HG03139 (cell line): Measurements from ENCODE around the gene TBC1D21.

ENCODE experiments used
- ATAC-seq: cut with Tn5 transposase; IDR thresholded peaks from one replicate; pipeline ENCODE4 v1.9.1; 2021; ENCODE audit not compliant: unreplicated experiment

TBC1D21 gene

DNA sequence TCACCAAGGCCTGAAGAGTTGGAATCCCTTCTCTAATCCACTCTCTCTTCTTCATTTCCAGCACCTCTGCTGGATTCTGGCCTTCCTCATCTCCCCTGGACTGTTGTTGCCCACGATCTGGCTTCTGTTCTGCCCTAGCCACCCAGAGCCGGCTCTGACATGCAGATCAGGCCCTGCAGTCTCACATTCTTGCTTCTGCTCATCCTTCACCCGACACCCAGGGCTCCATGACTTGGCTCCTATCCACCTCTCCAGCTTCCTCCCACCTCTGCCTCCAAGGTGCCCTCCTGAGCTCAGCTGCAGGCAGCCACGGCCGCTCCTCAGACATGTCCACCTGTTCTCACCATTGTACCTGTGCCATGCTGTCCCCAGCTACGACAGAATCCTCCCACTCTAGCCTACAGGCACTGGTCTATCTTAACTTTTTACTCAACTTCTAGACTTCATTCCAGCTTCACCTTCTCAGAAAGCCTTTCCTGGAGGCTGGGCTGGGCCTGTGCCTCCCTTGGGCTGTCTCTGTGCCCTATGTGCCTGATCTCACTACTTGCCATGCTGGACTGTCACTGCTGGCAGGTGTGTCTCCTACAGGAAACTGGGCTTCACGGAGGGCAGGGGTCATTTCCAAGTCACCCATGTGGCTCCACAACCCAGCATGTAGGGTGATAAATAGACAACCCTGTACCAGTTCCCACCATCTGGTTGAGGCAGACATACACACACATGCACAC lies 16.0 kb upstream of the TBC1D21 start:
- no peak for ATAC-seq

DNA sequence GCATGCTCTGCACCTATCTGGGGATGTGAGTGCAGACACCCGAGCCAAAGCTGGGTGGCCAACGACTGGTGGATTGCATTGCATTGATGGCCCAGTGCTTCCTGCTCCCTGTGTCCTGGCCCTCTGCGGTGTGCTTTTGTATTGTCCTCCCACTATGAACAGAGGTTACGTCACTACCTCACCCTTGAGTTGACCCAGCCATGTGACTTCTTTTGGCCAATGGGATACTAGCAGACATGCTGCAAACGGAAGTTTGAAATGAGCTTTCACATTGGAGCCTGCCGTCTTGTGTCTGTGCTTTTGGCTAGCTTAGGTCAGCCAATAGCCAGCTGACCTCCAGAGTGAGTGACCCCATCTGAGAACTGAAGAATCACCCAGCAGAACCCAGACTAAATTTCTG lies 15.3 kb upstream of the TBC1D21 start:
- ATAC-seq: no peak

DNA sequence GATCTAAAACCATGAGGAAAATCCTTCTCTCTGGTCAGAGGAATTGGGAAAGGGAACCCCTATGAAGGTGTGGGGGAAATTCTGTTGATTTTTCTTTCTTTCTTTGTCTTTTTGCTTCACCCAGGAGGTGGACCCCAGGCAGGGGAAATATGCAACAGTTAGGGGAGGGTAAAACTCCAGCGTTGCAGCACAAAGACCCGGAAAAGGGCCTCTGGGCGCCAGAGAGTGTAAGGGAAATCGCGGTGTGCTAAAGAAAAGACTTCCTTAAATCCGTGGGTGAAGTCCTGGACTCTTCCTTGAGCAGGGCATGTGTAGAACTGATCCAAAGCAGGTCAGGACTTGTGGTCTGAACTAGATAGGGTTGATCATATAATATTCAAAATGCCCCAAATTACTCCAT lies 11.1 kb upstream of the TBC1D21 start:
- ATAC-seq: no peak

DNA sequence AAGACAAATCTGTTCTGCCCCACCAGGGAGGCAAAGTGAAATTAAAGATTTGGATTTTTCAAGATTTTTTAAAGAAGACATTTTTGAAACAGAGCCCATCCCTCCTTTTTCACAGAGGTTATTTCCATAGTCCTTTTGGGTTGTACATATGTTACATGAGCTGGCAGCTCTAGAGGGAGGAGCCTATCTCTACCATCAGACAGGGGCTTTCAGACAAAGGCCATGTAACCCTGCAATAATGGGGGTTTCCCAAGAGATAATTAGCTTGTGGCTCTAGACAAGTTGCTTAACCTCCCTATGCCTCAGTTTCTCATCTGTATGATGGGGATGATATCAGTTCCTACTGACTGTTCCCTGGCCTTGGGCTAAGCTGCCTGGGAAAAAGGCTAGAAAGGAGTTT lies 8.0 kb upstream of the TBC1D21 start:
- no peak for ATAC-seq

DNA sequence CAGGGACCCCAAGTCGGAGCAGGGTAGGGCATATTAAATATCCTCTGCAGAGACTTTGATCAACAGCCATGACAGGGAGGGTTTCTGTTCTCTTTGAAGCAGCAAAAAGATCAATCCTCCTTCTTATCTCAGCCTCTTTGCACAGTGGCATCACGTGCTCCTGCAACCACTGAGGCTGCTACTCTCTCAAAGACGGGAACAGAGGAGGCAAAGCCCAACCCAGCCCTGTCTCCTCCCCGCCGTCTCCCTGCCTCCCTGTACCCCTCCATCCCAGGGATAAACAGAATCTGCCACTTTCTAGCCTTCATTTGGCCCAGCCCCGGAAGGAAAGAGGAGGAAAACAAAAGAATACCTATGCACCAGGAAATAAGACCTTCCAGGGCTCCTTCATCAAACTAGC lies 7.5 kb upstream of the TBC1D21 start:
- no peak for ATAC-seq

DNA sequence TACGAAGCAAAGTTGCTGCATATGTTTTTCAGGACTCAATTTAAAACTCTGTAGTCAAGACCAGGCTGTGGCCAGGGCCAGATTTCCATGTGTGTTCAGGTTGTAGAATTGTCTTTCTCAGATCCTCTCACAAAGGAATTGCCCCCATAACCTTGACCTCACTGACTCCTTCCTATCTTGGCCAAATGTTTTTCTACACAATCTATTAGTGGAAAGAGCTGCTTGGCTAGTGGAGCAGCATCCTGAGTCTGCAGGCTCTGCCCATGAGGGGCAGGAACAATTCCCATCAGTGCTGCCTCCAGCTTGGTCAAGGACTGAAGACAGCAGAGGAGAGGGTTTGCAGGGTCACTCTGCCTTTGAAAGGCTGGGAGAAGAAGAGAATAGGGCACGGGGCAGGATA lies 6.9 kb upstream of the TBC1D21 start:
- ATAC-seq: no peak

DNA sequence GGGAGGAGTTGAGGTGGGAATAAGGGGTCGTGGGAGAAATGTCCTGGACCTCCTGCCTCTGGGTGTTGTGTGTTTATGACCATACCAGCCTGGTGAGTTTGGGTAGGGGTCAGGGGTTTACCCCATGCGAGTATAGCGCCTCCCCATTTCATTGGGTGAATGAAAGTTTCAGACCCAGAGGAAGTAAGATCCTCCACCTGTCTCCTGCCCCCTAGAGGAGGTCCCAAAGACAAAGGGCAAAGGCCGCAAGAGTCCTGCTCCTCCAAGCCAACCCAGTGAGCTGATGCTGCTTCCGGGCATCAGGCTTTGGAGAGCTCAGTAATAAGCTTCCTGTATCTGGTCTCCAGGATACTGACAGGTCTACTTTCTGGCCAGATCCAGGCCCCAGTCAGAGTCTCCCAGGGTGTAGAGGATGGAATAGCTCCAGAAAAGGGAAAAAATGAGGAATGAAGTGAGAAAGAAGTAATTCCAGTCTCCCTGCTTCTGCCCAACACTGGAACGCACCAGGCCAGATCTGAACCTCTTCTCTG lies 6.4 kb upstream of the TBC1D21 start:
- ATAC-seq: no peak

DNA sequence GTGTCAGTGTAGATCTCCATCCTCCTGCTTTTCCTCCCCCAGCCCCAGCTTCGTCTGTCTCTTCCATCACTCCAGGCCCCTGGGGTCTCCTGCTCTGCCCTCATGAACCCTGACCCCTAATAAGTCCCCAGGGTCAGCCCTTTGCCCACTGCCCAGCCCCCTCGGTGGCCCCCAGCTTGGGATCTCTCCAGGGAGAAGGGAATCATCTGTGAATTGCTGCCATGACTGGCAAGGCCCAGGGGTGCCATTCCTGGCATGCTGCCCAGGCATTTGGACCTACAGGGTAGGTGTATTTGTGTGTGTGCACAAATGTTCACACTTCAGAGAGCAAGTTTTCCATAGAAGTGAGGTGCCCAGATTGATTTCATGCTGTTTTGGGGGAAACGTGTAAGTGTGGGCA lies 5.9 kb upstream of the TBC1D21 start:
- ATAC-seq: no peak

DNA sequence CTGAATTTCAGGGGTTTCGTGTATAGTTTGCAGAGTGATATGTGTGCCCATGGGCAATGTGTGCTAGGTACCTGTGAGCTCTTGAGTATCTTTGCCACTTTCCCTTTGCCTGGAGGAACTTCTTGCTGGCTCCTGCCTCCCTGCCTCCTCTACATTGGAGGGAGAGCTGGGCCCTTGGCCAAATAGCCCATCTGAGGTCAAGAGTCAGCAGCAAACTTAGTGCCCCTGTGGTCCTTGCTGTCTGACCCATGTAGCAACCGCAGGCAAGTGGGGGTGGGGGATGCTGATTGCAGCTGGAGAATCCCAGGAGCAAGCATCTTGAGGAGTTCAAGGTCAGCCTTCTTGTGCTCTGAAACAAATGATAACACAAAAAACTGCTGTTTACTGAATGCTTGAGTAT lies 5.4 kb upstream of the TBC1D21 start:
- ATAC-seq: no peak

DNA sequence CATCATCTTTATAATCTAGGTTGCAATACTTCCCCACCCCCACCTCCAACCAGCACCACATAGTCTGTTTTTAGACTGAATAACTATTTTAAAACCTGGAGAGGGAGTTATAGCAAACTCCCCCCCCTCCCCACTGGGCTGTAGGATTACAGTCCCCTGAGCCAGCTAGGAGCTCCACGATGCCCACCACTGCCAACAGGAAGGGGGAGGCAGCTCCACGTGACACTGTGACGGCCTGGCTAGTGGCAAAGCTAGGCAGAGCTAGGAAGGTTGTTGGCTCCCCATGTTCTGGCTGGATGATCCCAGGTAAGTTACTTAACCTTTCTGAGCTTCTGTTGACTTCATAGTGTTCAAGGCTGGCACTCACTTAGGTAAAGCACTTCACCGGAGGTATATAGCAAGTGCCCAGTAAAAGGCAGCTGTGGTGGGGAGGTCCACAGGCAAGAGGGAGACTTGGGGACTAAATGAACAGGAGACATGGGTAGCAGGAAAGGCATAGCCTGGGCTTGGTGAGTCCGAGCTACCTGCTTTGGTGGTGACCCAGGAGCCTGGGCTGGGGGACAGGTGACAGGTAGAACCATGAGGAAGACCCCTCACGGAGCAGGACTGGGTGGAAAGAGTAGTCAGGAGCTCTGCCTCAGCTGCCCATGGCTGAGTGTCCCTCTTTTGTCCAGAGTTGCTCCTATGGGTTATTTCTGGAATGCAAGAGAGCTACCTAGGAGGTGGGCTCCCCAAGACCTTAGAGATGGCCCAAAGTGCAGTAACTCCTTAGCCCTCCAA lies 4.0 kb upstream of the TBC1D21 start:
- ATAC-seq: no peak

DNA sequence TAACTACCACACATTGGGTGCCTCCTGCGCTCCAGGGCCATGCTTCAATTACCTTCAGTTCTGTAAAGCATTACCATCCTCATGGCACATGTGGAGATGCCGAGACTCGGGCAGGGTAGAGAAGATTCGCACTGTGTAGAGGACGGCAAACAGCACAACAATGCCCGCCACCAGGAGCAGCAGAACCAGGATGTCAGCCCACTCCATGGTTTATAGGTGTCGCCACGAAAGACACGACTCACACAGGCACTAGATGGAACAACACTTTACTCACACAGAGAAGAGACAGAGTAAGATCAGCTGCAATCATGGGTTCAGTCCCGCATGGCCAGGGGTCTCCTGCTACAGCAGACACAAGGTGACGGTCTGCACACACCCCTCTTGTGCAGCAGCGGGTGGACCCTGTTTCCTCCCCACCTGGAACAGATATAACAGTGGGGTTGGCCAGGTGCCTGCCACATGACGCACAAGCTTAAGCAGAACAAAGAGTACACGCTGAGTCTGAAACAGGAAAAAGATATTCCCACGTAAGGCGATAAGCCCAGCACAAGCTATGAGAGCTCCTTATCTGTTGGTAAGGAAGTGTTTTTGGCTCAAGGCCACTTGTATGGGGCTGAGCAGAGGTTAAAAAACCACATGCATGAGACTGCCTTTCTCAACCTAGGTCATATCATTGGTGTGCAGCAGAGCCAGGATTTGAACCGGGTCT lies 2.5 kb upstream of the TBC1D21 start:
- ATAC-seq: no peak

DNA sequence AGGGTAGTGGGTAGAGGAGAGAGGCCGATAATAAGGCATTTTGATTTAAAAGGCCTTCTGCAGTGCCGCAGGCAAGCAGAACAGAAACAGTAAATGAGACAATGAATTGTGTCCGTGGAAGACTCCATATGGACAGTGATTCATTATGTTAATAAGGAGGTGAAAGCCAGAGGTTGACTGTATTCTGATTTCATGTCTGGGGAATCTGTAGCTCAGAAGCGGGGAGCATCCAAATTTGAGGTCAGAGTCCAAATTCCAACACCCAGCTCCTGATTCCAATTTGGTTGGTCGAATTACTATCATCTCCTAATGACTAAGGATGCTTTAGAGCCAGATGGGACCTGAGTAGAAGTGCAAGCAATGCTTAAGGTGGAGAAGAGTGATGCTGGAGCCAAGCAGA lies 1.0 kb upstream of the TBC1D21 start:
- no peak for ATAC-seq

DNA sequence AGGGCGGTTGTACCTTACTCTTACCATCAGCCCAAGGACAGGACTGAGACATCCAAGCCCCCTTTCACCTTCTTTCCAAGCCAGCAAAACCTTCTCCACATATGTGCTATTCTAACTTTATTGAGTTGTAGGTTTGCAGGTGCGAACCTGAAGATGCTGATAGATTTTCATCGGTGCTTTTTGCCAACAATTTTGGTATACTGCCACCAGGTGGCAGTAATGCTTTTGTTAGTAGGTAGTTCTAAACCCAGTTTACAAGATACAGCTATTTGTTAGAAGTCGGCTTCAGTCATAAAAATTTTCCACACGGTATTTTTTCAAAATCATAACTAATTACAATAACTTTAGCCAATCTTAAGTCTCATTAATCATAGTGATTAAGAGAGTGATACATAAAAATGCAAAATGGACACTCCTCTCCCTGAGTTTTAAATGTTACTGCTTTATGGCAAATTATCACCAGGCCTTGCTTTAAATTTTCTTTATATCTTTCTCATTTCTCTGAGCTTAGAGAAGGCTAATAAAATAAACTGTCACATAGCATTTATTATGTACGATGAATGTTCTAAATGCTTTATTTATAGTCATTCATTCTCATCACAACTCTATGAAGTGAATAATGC lies 636 bp downstream of the TBC1D21 start:
- ATAC-seq: no peak

DNA sequence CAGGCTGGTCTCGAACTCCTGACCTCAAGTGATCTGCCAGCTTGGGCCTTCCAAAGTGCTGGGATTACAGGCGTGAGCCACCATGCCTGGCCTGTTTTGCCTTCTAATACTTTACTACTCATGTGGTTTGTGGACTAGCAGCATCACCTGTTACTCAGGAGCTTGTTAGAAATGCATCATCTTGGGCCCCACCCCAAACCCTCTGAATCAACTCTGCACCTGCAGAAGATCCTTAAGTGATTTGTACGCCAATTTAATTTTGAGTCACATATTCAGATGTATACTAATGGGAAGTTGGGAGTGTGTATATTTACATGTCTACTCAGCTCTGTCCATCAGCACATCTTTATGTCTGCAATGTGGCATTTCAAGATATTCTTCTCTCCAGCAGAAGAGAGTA lies 6.1 kb downstream of the TBC1D21 start:
- no peak for ATAC-seq

DNA sequence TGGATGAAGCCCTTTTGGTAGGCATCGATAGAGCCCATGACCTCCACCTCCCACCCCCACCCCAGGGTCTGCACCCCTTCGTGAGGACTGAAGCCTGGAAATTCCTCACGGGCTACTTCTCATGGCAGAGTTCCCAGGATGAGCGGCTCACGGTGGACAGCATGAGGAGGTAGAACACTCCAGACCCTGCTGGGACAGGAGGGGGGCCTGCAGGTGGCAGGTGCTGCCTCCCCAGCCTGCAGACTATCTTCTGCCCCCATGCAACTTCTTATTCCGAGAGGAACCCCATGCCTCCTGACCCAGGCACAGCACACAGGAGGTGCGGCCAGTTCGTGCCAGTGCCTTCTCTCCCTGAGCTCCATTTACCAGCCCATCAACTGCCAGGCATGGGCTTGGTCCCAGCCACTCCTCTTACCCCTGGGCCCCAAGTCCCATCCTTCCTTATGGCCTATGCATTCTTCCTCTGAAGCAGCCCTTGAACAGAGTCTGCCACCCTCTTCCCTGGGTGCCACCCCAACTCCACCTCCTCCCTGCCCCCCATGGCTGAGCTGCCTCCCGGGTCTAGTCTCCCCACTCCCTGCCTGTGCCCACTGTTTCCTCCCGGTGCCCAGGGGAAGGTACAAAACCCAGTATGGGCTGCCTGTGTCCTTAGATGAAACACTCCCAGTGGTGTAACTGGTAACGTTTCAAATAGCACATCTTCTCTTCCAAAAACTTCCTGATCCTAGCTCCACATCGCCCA lies 8.4 kb downstream of the TBC1D21 start:
- ATAC-seq: no peak

DNA sequence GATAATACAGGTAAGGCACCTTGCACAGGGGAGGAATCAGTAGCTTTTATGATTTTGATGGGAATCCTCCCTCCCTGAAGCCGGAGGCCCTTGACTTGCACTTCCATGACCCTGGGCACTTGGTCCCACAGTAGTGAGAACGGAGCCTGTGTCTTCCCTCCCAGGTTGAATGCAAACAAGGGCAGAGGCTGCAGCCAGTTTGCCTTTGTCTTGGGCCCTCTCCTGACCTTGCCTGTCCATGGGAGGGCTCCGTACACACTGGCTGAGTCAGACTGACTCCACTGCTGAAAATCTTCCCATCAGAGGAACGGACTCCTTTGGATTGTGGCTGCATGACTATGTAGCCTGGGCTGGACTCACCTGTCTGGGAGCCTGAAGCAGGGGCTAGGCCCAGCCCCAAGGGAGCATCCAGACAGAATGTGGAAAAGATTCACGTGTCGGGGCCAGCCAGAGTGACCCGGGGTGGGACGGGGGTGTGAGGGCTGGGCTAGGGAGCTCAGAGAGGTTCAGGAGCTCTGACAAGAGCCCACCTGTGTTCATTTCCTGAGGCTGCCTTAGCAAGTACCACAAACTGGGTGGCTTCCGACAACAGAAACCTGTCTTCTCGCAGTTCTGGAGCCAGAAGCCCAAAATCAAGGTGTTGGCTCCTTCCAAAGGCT lies 9.5 kb downstream of the TBC1D21 start:
- no peak for ATAC-seq

DNA sequence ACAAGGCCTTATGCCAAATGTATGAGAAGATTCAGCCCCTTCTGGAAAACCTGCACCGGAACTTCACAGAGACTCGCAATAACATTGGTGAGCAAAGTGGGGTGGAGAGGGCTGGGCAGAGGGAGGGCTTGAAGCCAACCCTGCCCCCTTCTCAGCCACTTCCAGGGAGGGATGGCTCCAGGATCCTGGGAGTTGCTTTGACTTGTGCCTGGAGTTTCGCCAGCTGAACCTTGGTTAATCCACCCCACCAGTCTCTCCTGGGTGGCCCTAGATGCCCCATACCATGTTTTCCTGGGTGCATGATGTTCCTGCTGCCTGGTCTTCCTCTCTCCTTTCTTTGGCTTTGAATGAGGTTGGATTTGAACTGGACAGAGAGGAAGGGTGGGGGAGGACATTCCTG lies 10.8 kb downstream of the TBC1D21 start:
- no peak for ATAC-seq

DNA sequence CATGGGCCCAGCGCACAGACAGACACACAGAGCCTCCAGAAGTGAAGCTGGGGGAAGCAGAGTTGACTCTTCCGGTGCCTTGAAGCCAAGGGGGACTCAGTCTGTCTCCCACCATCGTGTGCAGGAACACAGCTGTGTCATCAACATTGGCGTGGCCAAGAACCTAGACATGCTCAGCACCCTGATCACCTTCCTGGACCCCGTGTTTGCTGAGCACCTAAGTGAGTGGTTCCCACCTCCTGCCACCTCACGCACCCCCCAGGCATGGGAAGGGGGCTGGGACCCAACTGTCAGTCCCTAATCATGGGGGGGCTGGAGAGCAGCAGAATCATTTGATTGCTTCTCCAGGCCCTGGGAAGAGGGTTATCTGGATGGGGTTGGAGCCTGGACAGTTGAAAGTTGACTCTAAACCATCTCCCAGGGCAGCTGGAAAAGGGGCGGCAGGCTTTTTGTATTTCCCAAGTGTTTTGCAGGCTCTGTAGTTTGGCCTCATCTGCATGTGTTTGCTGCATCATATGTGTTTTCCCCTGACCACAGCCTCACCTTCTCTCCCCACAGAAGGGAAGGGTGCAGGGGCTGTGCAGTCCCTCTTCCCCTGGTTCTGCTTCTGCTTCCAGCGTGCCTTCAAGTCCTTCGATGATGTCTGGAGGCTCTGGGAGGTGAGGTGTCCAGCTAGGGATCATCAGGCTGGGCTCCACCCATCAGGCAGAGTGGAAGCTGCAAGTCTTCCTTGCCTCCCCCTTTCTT lies 12.8 kb downstream of the TBC1D21 start:
- ATAC-seq: no peak

DNA sequence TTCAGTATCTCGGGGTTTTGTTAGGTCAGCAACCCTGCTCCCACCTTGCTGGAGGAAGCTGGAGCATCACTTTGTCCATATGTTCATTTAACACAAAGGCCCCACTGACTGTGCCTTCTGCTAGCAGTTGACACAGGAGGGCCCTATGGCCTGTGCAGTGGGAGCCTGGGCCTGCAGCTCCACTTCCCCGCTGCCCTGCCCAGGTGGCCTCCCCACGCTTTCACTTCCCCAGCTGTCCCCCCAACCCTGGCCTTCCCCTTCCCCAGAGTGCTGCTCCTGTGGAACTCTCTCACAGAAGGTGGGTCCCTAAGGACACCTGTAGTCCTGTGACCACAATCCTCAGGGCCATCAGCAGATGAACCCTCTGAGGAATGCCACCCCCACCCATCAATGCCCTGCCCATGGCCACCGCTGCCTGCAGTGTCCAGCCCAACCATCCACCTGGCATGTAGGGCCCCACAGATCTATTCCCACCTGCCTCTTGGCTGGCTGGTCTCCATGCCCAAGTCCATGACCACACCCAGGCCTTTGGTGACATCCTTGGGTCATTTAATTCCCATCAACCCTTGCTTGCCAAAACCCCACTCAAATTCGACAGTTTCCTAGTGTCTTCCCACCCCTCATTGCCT lies 13.5 kb downstream of the TBC1D21 start:
- no peak for ATAC-seq
